HG03520 (cell line): ENCODE measurements around the gene NLRX1.
"Not testable (repeated sequence)": the region's sequence is repeated elsewhere in the genome, so short reads cannot be mapped to it uniquely, and the experiment has no call there.

Source experiments
- ATAC-seq: cut with Tn5 transposase; IDR thresholded peaks from one replicate; pipeline ENCODE4 v1.9.1; 2021; ENCODE audit warnings: mild to moderate bottlenecking, moderate library complexity; ENCODE audit not compliant: unreplicated experiment

Gene NLRX1

DNA sequence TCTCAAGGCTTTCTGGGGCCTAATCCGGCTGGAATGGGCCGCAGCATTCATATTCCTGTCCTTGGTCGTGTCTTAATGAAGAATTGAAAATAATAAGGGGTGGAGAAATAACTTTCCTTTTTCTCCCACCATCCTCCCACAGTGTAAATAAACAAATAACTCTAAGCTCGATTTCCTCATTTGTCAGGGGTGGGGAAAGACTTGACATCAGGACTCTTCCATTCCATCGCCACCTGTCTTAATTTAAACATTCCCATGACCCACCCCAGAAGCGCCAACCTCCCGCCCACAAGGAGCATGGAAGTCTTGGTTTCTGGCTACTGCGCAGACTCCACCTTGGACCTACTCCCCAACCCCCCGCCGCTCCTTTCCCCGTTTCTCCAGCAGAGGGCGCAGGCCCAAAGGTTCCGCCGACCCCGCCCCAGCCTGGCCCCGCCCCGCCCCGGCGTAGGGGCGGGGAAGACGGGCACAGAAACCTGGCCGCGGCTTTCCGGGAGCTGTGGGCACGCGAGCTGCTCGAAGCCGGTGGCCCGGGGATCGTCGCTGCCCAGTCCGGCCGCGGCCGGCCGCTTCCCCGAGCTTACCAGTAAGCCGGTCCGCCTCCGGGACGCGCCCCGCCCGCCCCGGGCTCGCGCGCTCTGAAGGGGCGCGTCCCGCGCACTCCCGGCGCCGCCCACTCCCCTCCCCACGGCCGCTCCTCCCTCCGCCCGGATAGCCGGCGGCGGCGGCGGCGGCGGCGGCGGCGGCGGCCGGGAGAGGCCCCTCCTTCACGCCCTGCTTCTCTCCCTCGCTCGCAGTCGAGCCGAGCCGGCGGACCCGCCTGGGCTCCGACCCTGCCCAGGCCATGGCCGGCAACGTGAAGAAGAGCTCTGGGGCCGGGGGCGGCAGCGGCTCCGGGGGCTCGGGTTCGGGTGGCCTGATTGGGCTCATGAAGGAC, 37.3 kb downstream of the NLRX1 start, which contains the start of gene CBL:
Gene CBL, plus strand, starts transcription at position 766 of the 937 bp plus-strand sequence. Its CDS starts 79 bp downstream, at position 845.
- ATAC-seq: peak; percentile 72

DNA sequence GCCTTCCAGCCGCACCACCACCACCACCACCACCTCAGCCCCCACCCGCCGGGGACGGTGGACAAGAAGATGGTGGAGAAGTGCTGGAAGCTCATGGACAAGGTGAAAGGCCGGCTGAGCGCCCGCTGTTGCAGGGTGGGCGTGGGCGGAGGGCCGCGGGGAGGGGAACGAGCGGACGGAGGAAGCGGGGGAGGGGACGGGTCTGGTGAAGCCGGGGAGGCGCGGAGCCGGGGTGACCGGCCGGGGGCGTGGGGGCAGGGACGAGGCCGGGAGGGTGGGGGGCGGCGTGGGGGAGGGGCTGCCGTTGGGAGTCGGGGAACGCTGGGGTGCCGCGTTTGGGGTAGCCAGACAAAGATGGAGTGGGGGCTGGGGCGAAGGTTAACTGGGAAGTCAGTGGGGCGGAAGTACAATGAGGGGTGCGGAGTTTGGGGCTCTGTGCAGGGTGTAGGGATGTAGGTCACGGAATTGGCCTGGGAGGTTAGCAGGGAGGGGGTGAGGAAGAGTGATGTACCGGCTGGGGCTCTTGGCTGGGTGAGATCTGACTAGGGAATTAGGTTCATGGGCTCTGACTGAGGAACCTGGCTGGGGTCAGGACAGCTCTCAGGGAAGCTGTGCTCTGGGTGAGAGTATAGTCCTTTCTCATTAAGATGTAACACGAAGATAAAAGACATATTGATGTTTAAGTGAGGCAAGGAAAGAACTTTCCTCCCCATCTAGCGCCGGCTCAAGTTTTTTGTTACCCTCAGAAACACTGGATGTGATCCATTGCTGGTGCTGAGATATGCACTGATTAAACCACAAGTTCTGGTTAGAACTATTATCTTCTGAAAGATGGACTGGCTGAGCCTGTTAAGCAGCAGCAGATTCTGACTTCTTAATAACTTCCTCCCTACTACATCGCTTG, 38.2 kb downstream of the NLRX1 start:
- peak; percentile 8 for ATAC-seq

DNA sequence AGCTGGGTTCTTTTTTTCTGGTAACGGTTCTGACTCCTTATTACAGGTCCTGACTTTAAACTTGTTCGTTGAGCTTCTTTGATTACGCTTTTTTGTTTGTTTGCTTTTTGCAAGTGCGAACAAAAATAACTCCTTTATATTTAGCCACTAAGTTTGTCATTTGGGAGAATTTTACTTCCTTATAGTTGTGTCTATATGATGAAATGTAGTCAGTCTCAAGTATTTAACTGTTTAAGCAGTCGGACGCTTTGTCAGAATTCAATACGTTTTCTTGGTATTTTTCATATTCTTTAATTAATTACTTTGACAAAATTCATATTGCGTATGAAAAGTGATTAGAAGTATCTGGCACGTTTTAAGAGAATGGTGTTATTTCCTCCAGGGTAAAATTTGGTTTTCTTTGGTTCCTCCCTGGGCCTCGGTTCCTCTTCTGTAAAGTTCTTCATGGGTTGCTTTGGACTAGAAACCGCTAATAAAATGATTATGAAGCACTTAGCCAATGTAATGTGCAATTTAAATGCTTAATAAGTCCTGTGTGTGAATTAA, 39.0 kb downstream of the NLRX1 start:
- ATAC-seq: no peak

DNA sequence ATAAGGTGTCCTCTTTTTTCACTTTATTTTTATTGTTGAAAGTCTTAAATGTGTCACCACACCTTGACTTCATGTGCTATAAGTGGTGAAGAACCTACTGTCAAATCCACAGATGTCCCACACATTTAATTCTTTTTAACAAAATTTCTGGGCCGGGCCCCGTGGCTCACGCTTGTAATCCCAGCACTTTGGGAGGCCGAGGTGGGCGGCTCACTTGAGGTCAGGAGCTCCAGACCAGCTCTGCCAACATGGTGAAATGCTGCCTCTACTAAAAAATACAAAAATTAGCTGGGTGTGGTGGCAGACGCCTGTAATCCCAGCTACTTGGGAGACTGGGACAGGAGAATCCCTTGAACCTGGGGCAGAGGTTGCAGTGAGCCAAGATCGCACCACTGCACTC, 40.7 kb downstream of the NLRX1 start:
- no peak for ATAC-seq

DNA sequence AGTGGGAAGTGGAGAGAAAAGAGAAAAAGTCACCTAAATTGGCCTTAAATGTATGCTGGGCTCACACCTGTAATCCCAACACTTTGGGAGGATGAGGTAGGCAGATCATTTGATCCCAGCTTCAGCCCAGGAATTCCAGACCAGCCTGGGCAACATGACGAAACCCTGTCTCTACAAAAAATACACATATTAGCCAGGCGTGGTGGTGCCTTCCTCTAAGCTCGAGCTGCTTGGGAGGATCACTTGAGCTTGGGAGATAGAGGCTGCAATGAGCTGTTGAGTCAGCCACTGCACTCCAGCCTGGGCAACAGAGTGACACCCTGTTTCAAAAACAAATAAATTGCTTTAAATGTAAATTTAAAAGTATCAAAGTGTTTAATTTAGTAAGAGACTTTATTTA, 41.5 kb downstream of the NLRX1 start:
- ATAC-seq: no peak

DNA sequence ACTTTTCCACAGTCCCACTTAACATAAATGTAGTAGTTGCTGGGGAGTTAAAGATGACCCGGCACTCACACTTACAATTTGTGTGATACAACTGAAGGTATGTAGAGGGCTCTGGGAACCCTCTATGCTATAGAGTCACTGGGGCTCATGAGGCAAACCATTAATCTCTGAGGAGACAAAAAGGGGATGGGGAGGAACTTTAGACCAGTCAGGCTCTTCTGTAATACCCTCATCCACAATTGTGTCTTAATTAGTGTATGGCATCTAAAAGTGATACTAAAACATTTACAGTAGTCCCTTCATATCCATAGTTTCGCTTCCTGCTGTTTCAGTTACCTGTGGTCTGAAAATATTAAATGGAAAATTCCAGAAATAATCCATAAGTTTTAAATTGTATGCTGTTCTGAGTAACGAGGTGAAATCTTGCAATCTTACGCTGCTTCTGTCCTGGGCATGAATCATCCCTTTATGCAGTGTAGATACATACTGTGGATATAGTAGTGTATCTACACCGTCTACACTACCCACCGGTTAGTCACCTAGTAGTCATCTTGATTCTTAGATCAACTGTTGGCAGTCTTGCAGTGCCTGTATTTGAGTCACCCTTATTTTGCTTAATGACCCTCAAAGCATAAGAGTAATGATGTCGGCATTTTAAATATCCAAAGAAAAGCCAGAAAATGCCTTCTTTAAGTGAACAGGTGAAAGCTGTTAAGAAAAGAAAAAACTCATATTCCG, 49.8 kb downstream of the NLRX1 start:
- ATAC-seq: no peak

DNA sequence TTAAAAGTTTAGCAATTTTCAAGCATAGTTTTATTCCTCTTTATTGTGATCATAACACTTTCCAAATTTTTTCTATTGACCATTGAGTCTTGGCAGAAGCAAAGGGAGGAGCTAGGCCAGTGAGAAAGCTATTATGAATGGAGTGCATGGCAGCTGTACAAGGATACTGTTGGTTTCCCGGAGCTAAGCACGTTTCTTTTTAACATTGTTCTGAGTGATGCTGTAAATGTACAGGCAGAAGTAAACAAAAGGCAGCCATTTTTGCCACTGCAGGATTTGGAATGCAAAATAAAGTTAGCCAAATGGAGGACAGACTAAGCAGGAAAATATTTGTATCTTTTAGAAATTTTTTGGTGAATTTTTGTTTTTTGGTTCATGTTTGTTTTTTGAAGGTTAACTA, 53.8 kb downstream of the NLRX1 start:
- no peak for ATAC-seq

DNA sequence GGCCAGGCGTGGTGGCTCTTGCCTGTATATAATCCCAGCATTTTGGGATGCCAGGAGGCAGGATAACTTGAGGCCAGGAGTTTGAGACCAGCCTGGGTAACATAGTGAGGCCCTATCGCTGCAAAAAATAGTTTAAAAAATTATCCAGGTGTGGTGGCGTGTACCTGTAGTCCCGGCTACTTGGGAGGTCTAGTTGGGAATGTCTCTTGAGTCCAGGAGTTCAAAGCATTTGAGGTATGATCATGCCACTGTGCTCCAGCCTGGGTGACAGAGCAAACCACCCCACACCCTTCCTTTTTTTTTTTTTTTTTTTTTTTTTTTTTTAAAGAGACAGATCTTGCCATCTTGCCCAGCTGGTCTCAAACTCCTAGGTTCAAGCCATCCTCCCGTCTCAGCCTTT, 54.4 kb downstream of the NLRX1 start:
- ATAC-seq: no peak

DNA sequence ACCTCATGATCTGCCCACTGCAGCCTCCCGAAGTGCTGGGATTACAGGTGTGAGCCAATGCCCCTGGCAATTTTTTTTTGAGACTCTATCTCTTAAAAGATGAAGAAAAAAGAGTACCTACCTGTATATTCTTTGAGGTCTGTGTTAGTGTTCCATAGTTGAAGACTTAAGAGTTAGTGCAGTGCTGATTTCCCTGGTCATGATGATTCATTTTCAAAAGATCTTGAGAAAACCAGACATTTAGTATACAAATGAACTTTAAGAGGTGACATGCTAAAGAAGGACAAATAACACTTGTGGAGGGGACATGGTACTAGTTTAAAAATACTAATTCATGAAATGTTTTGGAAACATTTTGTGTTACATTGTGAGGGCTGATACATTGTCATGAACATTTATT, 55.3 kb downstream of the NLRX1 start:
- ATAC-seq: no peak

DNA sequence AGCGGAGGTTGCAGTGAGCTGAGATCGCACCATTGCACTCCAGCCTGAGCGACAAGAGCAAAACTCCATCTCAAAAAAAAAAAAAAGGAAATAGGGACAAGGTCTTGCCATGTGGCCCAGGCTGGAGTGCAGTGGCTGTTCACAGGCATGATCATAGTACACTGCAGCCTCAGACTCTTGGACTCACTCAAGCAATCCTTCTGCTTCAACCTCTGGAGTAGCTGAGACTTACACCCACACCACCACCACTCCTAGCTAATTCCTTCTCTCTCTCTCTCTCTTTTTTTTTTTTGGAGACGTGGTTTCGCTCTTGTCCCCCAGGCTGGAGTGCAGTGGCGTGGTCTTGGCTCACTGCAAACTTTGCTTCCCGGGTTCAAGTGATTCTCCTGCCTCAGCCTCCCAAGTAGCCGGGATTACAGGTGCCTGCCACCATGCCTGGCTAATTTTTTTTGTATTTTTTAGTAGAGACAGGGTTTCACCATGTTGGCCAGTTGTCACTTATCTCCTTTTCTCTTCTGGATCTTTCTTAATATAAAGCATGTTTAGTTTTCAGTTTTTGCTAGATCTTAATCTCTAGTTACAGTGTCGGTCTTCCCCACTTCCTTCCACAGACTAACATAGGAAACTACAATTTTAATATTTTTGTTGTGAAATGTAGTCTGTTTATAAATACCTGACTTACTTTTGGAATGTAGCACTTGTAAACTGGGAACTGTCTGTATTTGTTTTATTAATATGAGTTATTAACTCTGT, 60.2 kb downstream of the NLRX1 start:
- not testable (repeated sequence) for ATAC-seq

DNA sequence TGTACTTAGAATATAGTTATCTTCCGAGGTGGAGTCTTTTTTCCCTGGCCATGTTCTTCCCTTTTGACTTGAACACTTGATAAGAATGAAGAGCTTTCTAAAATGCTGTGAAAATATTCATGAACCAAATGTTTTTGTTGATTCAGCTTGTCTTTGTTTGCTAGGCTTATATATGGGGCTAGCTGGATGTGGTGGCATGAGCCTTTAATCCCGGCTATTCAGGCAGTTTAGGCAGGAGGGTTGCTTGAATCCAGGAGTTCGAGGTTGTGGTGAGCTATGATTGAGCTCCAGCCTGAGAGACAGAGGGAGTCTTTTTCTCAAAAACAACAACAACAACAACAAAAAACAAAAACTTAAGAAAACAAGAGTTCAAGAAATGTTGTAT, 60.8 kb downstream of the NLRX1 start:
- ATAC-seq: no peak

DNA sequence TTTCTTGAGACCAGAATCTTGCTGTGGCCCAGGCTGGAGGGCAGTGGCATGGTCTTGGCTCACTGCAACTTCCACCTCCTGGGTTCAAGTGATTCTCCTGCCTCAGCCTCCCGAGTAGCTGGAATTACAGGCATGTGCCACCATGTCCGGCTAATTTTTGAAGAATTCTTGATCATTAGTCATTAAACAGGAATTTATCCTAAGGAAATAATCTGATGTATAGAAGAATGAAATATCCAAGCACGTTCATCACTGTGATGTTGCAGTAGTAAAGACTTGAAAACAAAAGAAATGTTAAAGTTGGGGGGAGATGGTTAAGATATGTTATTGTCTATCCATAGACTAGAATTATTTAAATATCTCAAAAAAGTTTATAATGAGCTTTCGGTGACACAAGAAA, 61.2 kb downstream of the NLRX1 start:
- ATAC-seq: no peak
